ENCODE measurements around the gene DSCAML1.

Gene DSCAML1

GRCh38 chr11:117687776-117688175 is 109.2 kb downstream of the DSCAML1 start:
- no peak for DNase-seq

GRCh38 chr11:117686711-117687110 is 110.3 kb downstream of the DSCAML1 start:
- no peak for DNase-seq

- no peak for DNase-seq
These were observed 111.5 kb downstream of the DSCAML1 start for GRCh38 chr11:117685566-117685965.

- DNase-seq = no peak
These were observed 112.3 kb downstream of the DSCAML1 start for GRCh38 chr11:117684731-117685130.

GRCh38 chr11:117684111-117684510 is 112.9 kb downstream of the DSCAML1 start:
- DNase-seq = no peak

- DNase-seq = no peak
These were observed 115.6 kb downstream of the DSCAML1 start for GRCh38 chr11:117681438-117681837.

- no peak for DNase-seq
These were observed 117.6 kb downstream of the DSCAML1 start for GRCh38 chr11:117679461-117679860.

- no peak for DNase-seq
These were observed 118.2 kb downstream of the DSCAML1 start for GRCh38 chr11:117678658-117679406.

GRCh38 chr11:117677729-117678310 is 119.2 kb downstream of the DSCAML1 start:
- no peak for DNase-seq

GRCh38 chr11:117676501-117676900 is 120.5 kb downstream of the DSCAML1 start:
- DNase-seq = no peak

- DNase-seq = no peak
These were observed 123.4 kb downstream of the DSCAML1 start for GRCh38 chr11:117673602-117674001.

- DNase-seq = no peak
These were observed 125.6 kb downstream of the DSCAML1 start for GRCh38 chr11:117671370-117671769.

- DNase-seq = no peak
These were observed 126.1 kb downstream of the DSCAML1 start for GRCh38 chr11:117670924-117671323.

GRCh38 chr11:117670443-117670842 is 126.6 kb downstream of the DSCAML1 start:
- DNase-seq = no peak

GRCh38 chr11:117669616-117670015 is 127.4 kb downstream of the DSCAML1 start:
- no peak for DNase-seq

- no peak for DNase-seq
These were observed 128.0 kb downstream of the DSCAML1 start for GRCh38 chr11:117669062-117669461.

- no peak for DNase-seq
These were observed 128.7 kb downstream of the DSCAML1 start for GRCh38 chr11:117668321-117668751.

- DNase-seq = no peak
These were observed 132.1 kb downstream of the DSCAML1 start for GRCh38 chr11:117664897-117665296.

GRCh38 chr11:117663821-117664220 is 133.2 kb downstream of the DSCAML1 start:
- no peak for DNase-seq

- DNase-seq = no peak
These were observed 133.6 kb downstream of the DSCAML1 start for GRCh38 chr11:117663414-117663813.

GRCh38 chr11:117662671-117663269 is 134.2 kb downstream of the DSCAML1 start:
- DNase-seq = no peak

GRCh38 chr11:117662255-117662654 is 134.8 kb downstream of the DSCAML1 start:
- no peak for DNase-seq

- no peak for DNase-seq
These were observed 138.2 kb downstream of the DSCAML1 start for GRCh38 chr11:117658809-117659208.

GRCh38 chr11:117657794-117658193 is 139.2 kb downstream of the DSCAML1 start:
- no peak for DNase-seq

Data from activated CD4-positive, CD25-positive, alpha-beta regulatory T cell (primary cell).